IPS-NIHi7 (cell line): Measurements from ENCODE around the gene EFCAB7.

ENCODE experiments used
- DNase-seq: peaks from one replicate; pipeline ENCODE4 v3.0.0; 2012; ENCODE audit warnings: mixed read lengths; ENCODE audit errors: extremely low spot score

The EFCAB7 gene

GRCh38 chr1:63522891-63523728 is at the start of gene EFCAB7, which contains the start of gene ITGB3BP:
TSS of gene EFCAB7 (plus strand) at chr1:63523525. CDS start at chr1:63525573, 2,048 bp downstream.
TSS of gene ITGB3BP (minus strand) at chr1:63523225. CDS start at chr1:63523133, 92 bp downstream.
- DNase-seq = peak; percentile 89

GRCh38 chr1:63475761-63476160 is 47.6 kb upstream of the EFCAB7 start:
- DNase-seq = no peak

- no peak for DNase-seq
Observed at GRCh38 chr1:63480057-63480456, 43.3 kb upstream of the EFCAB7 start.

- DNase-seq = no peak
Observed at GRCh38 chr1:63486629-63487028, 36.7 kb upstream of the EFCAB7 start.

GRCh38 chr1:63487336-63488065 is 35.8 kb upstream of the EFCAB7 start:
- no peak for DNase-seq

GRCh38 chr1:63497577-63497976 is 25.7 kb upstream of the EFCAB7 start:
- no peak for DNase-seq

- DNase-seq = no peak
Observed at GRCh38 chr1:63498106-63498505, 25.2 kb upstream of the EFCAB7 start.

- no peak for DNase-seq
Observed at GRCh38 chr1:63501256-63501655, 22.1 kb upstream of the EFCAB7 start.

- no peak for DNase-seq
Observed at GRCh38 chr1:63506782-63507181, 16.5 kb upstream of the EFCAB7 start.

GRCh38 chr1:63509718-63510117 is 13.6 kb upstream of the EFCAB7 start:
- DNase-seq = no peak

- no peak for DNase-seq
Observed at GRCh38 chr1:63512584-63512983, 10.7 kb upstream of the EFCAB7 start.

- no peak for DNase-seq
Observed at GRCh38 chr1:63516629-63517028, 6.7 kb upstream of the EFCAB7 start.

- DNase-seq = peak; percentile 12
Observed at GRCh38 chr1:63523738-63524137, 413 bp downstream of the EFCAB7 start.

- DNase-seq = no peak
Observed at GRCh38 chr1:63524201-63524600, 876 bp downstream of the EFCAB7 start.

GRCh38 chr1:63532727-63533126 is 9.4 kb downstream of the EFCAB7 start:
- no peak for DNase-seq

GRCh38 chr1:63533931-63534330 is 10.6 kb downstream of the EFCAB7 start:
- DNase-seq = no peak

- DNase-seq = no peak
Observed at GRCh38 chr1:63534406-63534805, 11.1 kb downstream of the EFCAB7 start.

- no peak for DNase-seq
Observed at GRCh38 chr1:63537006-63537405, 13.7 kb downstream of the EFCAB7 start.

- no peak for DNase-seq
Observed at GRCh38 chr1:63537940-63538339, 14.6 kb downstream of the EFCAB7 start.

GRCh38 chr1:63545780-63546179 is 22.5 kb downstream of the EFCAB7 start:
- DNase-seq = no peak

GRCh38 chr1:63547621-63548294 is 24.4 kb downstream of the EFCAB7 start:
- DNase-seq = no peak

GRCh38 chr1:63548303-63548702 is 25.0 kb downstream of the EFCAB7 start:
- no peak for DNase-seq
